ENCODE results near the gene SPAG9. TPM values are rescaled to one million over a fixed set of nuclear protein-coding genes. Genes with fewer than 3 reads are reported as not detected.

The SPAG9 gene
- total and polyA plus RNA-seq, 2 experiments from 2014 or later: 13.7 to 45.0 TPM

- TF ChIP-seq, protein P1, sequence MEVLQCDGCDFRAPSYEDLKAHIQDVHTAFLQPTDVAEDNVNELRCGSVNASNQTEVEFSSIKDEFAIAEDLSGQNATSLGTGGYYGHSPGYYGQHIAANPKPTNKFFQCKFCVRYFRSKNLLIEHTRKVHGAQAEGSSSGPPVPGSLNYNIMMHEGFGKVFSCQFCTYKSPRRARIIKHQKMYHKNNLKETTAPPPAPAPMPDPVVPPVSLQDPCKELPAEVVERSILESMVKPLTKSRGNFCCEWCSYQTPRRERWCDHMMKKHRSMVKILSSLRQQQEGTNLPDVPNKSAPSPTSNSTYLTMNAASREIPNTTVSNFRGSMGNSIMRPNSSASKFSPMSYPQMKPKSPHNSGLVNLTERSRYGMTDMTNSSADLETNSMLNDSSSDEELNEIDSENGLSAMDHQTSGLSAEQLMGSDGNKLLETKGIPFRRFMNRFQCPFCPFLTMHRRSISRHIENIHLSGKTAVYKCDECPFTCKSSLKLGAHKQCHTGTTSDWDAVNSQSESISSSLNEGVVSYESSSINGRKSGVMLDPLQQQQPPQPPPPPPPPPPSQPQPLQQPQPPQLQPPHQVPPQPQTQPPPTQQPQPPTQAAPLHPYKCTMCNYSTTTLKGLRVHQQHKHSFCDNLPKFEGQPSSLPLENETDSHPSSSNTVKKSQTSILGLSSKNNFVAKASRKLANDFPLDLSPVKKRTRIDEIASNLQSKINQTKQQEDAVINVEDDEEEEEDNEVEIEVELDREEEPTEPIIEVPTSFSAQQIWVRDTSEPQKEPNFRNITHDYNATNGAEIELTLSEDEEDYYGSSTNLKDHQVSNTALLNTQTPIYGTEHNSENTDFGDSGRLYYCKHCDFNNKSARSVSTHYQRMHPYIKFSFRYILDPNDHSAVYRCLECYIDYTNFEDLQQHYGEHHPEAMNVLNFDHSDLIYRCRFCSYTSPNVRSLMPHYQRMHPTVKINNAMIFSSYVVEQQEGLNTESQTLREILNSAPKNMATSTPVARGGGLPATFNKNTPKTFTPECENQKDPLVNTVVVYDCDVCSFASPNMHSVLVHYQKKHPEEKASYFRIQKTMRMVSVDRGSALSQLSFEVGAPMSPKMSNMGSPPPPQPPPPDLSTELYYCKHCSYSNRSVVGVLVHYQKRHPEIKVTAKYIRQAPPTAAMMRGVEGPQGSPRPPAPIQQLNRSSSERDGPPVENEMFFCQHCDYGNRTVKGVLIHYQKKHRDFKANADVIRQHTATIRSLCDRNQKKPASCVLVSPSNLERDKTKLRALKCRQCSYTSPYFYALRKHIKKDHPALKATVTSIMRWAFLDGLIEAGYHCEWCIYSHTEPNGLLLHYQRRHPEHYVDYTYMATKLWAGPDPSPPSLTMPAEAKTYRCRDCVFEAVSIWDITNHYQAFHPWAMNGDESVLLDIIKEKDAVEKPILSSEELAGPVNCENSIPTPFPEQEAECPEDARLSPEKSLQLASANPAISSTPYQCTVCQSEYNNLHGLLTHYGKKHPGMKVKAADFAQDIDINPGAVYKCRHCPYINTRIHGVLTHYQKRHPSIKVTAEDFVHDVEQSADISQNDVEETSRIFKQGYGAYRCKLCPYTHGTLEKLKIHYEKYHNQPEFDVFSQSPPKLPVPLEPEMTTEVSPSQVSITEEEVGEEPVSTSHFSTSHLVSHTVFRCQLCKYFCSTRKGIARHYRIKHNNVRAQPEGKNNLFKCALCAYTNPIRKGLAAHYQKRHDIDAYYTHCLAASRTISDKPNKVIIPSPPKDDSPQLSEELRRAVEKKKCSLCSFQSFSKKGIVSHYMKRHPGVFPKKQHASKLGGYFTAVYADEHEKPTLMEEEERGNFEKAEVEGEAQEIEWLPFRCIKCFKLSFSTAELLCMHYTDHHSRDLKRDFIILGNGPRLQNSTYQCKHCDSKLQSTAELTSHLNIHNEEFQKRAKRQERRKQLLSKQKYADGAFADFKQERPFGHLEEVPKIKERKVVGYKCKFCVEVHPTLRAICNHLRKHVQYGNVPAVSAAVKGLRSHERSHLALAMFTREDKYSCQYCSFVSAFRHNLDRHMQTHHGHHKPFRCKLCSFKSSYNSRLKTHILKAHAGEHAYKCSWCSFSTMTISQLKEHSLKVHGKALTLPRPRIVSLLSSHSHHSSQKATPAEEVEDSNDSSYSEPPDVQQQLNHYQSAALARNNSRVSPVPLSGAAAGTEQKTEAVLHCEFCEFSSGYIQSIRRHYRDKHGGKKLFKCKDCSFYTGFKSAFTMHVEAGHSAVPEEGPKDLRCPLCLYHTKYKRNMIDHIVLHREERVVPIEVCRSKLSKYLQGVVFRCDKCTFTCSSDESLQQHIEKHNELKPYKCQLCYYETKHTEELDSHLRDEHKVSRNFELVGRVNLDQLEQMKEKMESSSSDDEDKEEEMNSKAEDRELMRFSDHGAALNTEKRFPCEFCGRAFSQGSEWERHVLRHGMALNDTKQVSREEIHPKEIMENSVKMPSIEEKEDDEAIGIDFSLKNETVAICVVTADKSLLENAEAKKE (CRISPR knock-in tag; IDR thresholded peaks at IDR 0.05): no peak
- TF ChIP-seq STAT1 (IDR thresholded peaks at IDR 0.05; ENCODE audit: unreplicated experiment) (no peak), ZNF331 (CRISPR knock-in tag; IDR thresholded peaks at IDR 0.05; ENCODE audit: low read depth) (no peak), NANOG (IDR thresholded peaks at IDR 0.05; ENCODE audit: borderline replicate concordance) (no peak)
These were observed 17.6 kb downstream of the SPAG9 start (continued) for GRCh38 chr17:51103050-51103449.

GRCh38 chr17:51097708-51098446, 22.8 kb downstream of the SPAG9 start:
- H3K79me2 ChIP-seq (replicated peaks; ENCODE audit: insufficient read depth): peaks cover 47% of the 10 kb centered on the region
- no peaks in the 10 kb centered on the region for H3K4me1 ChIP-seq (ENCODE audit: insufficient read depth)
- Mint-ChIP-seq H3K4me1 (no peaks in the 10 kb centered on the region), H3K4me3 (no peak overlapping the region), H3K36me3 (ENCODE audit: low read depth) (no peaks in the 10 kb centered on the region), H3K9me3 (no peaks in the 10 kb centered on the region; the same call in 2 of the 3 replicates), H3K27me3 (ENCODE audit: insufficient read depth, low read depth, poor library complexity) (no peaks in the 10 kb centered on the region), H3K27ac (no peak overlapping the region)
- no peaks in the 10 kb centered on the region for H3K36me3 ChIP-seq (ENCODE audit: insufficient read depth)
- H3K9me2 ChIP-seq (ENCODE audit: insufficient read depth): no peaks in the 10 kb centered on the region
- H2AFZ ChIP-seq: no peak overlapping the region
- ATAC-seq (no peak), DNase-seq (ENCODE audit: low spot score) (no peak)
- no peaks in the 10 kb centered on the region for H3K27me3 ChIP-seq (ENCODE audit: insufficient read depth)
- H3K4me3 ChIP-seq: no peak overlapping the region
- no peak overlapping the region for H3K4me2 ChIP-seq
- H4K20me1 ChIP-seq (replicated peaks; ENCODE audit: insufficient read depth): peaks cover 5% of the 10 kb centered on the region; the same call in 1 of the 2 replicates
- no peak overlapping the region for H3K27ac ChIP-seq (ENCODE audit: low read depth)
- no peaks in the 10 kb centered on the region for H3F3A ChIP-seq (replicated peaks; ENCODE audit: low read depth)
- TF ChIP-seq, protein P1 (CRISPR knock-in tag; IDR thresholded peaks at IDR 0.05): no peak
- no peak for TF ChIP-seq POLR2AphosphoS5 (IDR thresholded peaks at IDR 0.05; ENCODE audit: low read depth)
- no peak for TF ChIP-seq STAT1 (IDR thresholded peaks at IDR 0.05; ENCODE audit: unreplicated experiment)
- TF ChIP-seq CTCF (conservative IDR thresholded peaks at IDR 0.05; ENCODE audit: low read depth in 2 of 2): no peak
